Adrenal gland (tissue), 5 donors: ENCODE results near the gene PTGIR.

ENCODE experiments used
- CTCF ChIP-seq, 6 experiments: fragments of 450-650 bp in 4 of 6; fragments of 200-600 bp in 2 of 6; sonication (generic) in 1 of 6; IDR thresholded peaks; 1 replicate in 5 of 6; 2 replicates in 1 of 6; pipeline versions ENCODE4 v1.5.1 to v1.8.0; 2016 to 2021; ENCODE audit warnings: antibody characterized with exemption in 6 of 6, mild to moderate bottlenecking in 2 of 6, moderate library complexity in 1 of 6
- POLR2A ChIP-seq, 2 donors: fragments of 450-650 bp; IDR thresholded peaks; one replicate each; pipeline ENCODE4 v1.6.1; 2017; ENCODE audit warnings: antibody characterized with exemption in 2 of 2, mild to moderate bottlenecking in 2 of 2, moderate library complexity in 1 of 2
- donor health status: DM: no; HTN: no; CAD: no.

- no peak for TF ChIP-seq CTCF (IDR thresholded peaks at IDR 0.05)
- TF ChIP-seq POLR2A (IDR thresholded peaks at IDR 0.05), result no peak
These were observed 25.0 kb downstream of the PTGIR start for GRCh38 chr19:46599716-46600373.
